ENCODE results near the gene SNAI3. TPM values are rescaled to one million over a fixed set of nuclear protein-coding genes. Genes with fewer than 3 reads are reported as not detected.

Gene SNAI3
- total RNA-seq, 4 donors from 2014 or later = 0.23 to 0.95 TPM; not detected in 2

GRCh38 chr16:88628512-88628974 lies 57.8 kb downstream of the SNAI3 start:
- no peak overlapping the region for H3K27ac ChIP-seq
- no peak for TF ChIP-seq POLR2A (IDR thresholded peaks at IDR 0.05)
- TF ChIP-seq, protein P1, sequence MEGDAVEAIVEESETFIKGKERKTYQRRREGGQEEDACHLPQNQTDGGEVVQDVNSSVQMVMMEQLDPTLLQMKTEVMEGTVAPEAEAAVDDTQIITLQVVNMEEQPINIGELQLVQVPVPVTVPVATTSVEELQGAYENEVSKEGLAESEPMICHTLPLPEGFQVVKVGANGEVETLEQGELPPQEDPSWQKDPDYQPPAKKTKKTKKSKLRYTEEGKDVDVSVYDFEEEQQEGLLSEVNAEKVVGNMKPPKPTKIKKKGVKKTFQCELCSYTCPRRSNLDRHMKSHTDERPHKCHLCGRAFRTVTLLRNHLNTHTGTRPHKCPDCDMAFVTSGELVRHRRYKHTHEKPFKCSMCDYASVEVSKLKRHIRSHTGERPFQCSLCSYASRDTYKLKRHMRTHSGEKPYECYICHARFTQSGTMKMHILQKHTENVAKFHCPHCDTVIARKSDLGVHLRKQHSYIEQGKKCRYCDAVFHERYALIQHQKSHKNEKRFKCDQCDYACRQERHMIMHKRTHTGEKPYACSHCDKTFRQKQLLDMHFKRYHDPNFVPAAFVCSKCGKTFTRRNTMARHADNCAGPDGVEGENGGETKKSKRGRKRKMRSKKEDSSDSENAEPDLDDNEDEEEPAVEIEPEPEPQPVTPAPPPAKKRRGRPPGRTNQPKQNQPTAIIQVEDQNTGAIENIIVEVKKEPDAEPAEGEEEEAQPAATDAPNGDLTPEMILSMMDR (IDR thresholded peaks at IDR 0.05) = no peak
- DNase-seq = no peak
- WGBS, 2 donors = 58% methylated on average over 2 of the region's 12 CpGs; no CpG with 5 or more reads in 1 of the 2 donors
- H3K4me1 ChIP-seq = peaks cover 0 to 4% (median 0%) of the 10 kb centered on the region in 3 donors
- H3K36me3 ChIP-seq = peaks cover 23 to 91% (median 35%) of the 10 kb centered on the region in 3 donors
- no peaks in the 10 kb centered on the region for H3K9me3 ChIP-seq
- H3K4me3 ChIP-seq = no peak overlapping the region
- intact Hi-C loops (cut with DNase I) = no loop called here
- H3K27me3 ChIP-seq = peaks cover 0 to 3% (median 0%) of the 10 kb centered on the region in 4 donors

Other genes with a start within 250 kb of the SNAI3 start
- gene ZFPM1, start 233.2 kb downstream of the SNAI3 start, total RNA-seq = 1 to 10 TPM in 3 of 4 donors, under 1 TPM in 1; 0.67 to 1.7 (median 1.2) TPM
- 10 to 100 TPM; 15.4 to 27.3 (median 17.5) TPM for gene ZC3H18, start 116.1 kb downstream of the SNAI3 start, total RNA-seq
- 1 to 10 TPM in 1 of 4 donors, not detected in 3; 2.4 TPM for gene IL17C, start 47.9 kb downstream of the SNAI3 start, total RNA-seq
- gene CYBA, start 35.5 kb downstream of the SNAI3 start, total RNA-seq = 100 to 1,000 TPM in 2 of 4 donors, 10 to 100 TPM in 2; 67.1 to 205 (median 98.7) TPM
- gene MVD, start 23.4 kb downstream of the SNAI3 start, total RNA-seq = 100 to 1,000 TPM in 1 of 4 donors, 10 to 100 TPM in 3; 52.7 to 134 (median 71.4) TPM
- gene RNF166, start 19.9 kb upstream of the SNAI3 start, total RNA-seq = 10 to 100 TPM in 2 of 4 donors, 1 to 10 TPM in 2; 7.1 to 16.8 (median 9.6) TPM
- gene CTU2, start 20.0 kb upstream of the SNAI3 start, total RNA-seq = 10 to 100 TPM in 1 of 4 donors, 1 to 10 TPM in 3; 4.4 to 13.2 (median 6.3) TPM
- gene PIEZO1, start 98.7 kb upstream of the SNAI3 start, total RNA-seq = 100 to 1,000 TPM in 2 of 4 donors, 10 to 100 TPM in 2; 46.0 to 131 (median 103) TPM
- gene CDT1, start 117.3 kb upstream of the SNAI3 start, total RNA-seq = 10 to 100 TPM in 3 of 4 donors, 1 to 10 TPM in 1; 7.7 to 20.7 (median 11.2) TPM
- gene APRT, start 125.4 kb upstream of the SNAI3 start, total RNA-seq = 100 to 1,000 TPM; 186 to 314 (median 250) TPM
- 10 to 100 TPM in 3 of 4 donors, 1 to 10 TPM in 1; 9.5 to 24.2 (median 20.5) TPM for gene GALNS, start 170.4 kb upstream of the SNAI3 start, total RNA-seq
- gene TRAPPC2L, start 170.6 kb upstream of the SNAI3 start, total RNA-seq = 10 to 100 TPM; 20.7 to 29.7 (median 24.7) TPM
- not detected for gene PABPN1L, start 180.2 kb upstream of the SNAI3 start, total RNA-seq

All from esophagus squamous epithelium (tissue), 5 donors.